Activated CD8-positive, alpha-beta T cell treated with anti-CD3 and anti-CD28 coated beads, Interleukin-2, amount 10 ng/mL, durations not matched to agents 7 days and 5 days (primary cell): ENCODE measurements around the gene CAPN5. TPM values are rescaled to one million over a fixed set of nuclear protein-coding genes. Genes with fewer than 3 reads are reported as not detected.

Source experiments
- ATAC-seq: fragments of 150-1000 bp; cut with Tn5 transposase; one replicate; pipeline ENCODE4 v1.10.0; 2021; ENCODE audit warnings: moderate library complexity
- CTCF ChIA-PET: fragments of 350-600 bp; sonication (Branson Sonifier 250); formaldehyde crosslinking; loops from one replicate; lab custom pipeline; 2021; ENCODE audit warnings: antibody characterized with exemption; lab: Charles Lee
- POLR2A ChIA-PET: fragments of 350-600 bp; sonication (Branson Sonifier 250); formaldehyde crosslinking; loops from one replicate; lab custom pipeline; 2021; ENCODE audit warnings: antibody characterized with exemption; lab: Charles Lee
- DNase-seq: peaks from one replicate; pipeline ENCODE4 v3.0.0-alpha.2; 2020
- H3K27ac Mint-ChIP-seq: one replicate; pipeline ENCODE4 v1.8.0; 2021; ENCODE audit warnings: mild to moderate bottlenecking, mixed read lengths
- H3K27me3 Mint-ChIP-seq: one replicate; pipeline ENCODE4 v1.8.0; 2021; ENCODE audit warnings: low read depth, mixed read lengths
- H3K36me3 Mint-ChIP-seq: one replicate; pipeline ENCODE4 v1.8.0; 2021; ENCODE audit warnings: low read depth, mixed read lengths
- H3K4me1 Mint-ChIP-seq: one replicate; pipeline ENCODE4 v1.8.0; 2021; ENCODE audit warnings: low read depth, mixed read lengths
- H3K4me3 Mint-ChIP-seq: one replicate; pipeline ENCODE4 v1.8.0; 2021; ENCODE audit warnings: mild to moderate bottlenecking, mixed read lengths
- H3K9me3 Mint-ChIP-seq: one replicate; pipeline ENCODE4 v1.8.0; 2022; ENCODE audit warnings: mixed read lengths; ENCODE audit not compliant: insufficient read depth
- total RNA-seq, 2 experiments: library from RNA; stranded (reverse); gene quantifications; one replicate each; pipeline ENCODE4 v1.2.3, GENCODE V29; 2021

The CAPN5 gene
- total RNA-seq, 2 experiments from 2014 or later: 1.0 to 1.4 TPM

- Mint-ChIP-seq H3K9me3 (no peaks in the 10 kb centered on the region), H3K27ac (no peak overlapping the region), H3K4me3 (no peak overlapping the region), H3K4me1 (peaks cover 17% of the 10 kb centered on the region), H3K27me3 (peaks cover 68% of the 10 kb centered on the region), H3K36me3 (no peaks in the 10 kb centered on the region)
- ChIA-PET CTCF (interaction anchor here (1.1 to 4.3 kb wide), 4 partner anchors 10 to 92 kb away, joined by 3 to 23 read pairs (median 4); partner anchors contain the start of gene MYO7A), POLR2A (no interaction called here)
- DNase-seq (no peak), ATAC-seq (no peak)
Measured at GRCh38 chr11:77140231-77140851, 73.6 kb downstream of the CAPN5 start.

GRCh38 chr11:77141034-77141433 is 74.3 kb downstream of the CAPN5 start:
- ATAC-seq (no peak), DNase-seq (no peak)
- Mint-ChIP-seq H3K36me3 (no peaks in the 10 kb centered on the region), H3K4me1 (peaks cover 17% of the 10 kb centered on the region), H3K27ac (no peak overlapping the region), H3K4me3 (no peak overlapping the region), H3K27me3 (peaks cover 68% of the 10 kb centered on the region), H3K9me3 (no peaks in the 10 kb centered on the region)
- POLR2A ChIA-PET: no interaction called here
- CTCF ChIA-PET: interaction anchor here (1.1 to 4.3 kb wide), 4 partner anchors 11 to 93 kb away, joined by 3 to 23 read pairs (median 4); partner anchors contain the start of gene MYO7A

- Mint-ChIP-seq H3K4me3 (no peak overlapping the region), H3K9me3 (no peaks in the 10 kb centered on the region), H3K36me3 (no peaks in the 10 kb centered on the region), H3K4me1 (peaks cover 17% of the 10 kb centered on the region), H3K27me3 (peaks cover 68% of the 10 kb centered on the region), H3K27ac (no peak overlapping the region)
- ChIA-PET CTCF (interaction anchor here (1.2 to 4.3 kb wide), 3 partner anchors 14 to 93 kb away, joined by 3 to 23 read pairs (median 5); partner anchors contain the start of gene MYO7A), POLR2A (no interaction called here)
- ATAC-seq (no peak), DNase-seq (no peak)
Measured at GRCh38 chr11:77141475-77141874, 74.7 kb downstream of the CAPN5 start.

- Mint-ChIP-seq H3K36me3 (no peaks in the 10 kb centered on the region), H3K27ac (no peak overlapping the region), H3K9me3 (no peaks in the 10 kb centered on the region), H3K4me1 (peaks cover 19% of the 10 kb centered on the region), H3K27me3 (peaks cover 66% of the 10 kb centered on the region), H3K4me3 (peak overlapping the region; percentile 22)
- peak; percentile 88 for ATAC-seq
- peak; percentile 78 for DNase-seq
- ChIA-PET POLR2A (no interaction called here), CTCF (interaction anchor here (1.1 to 4.3 kb wide), 2 partner anchors 14 to 51 kb away, joined by 3 to 23 read pairs; partner anchors contain the start of gene MYO7A)
Measured at GRCh38 chr11:77142091-77142975, 75.6 kb downstream of the CAPN5 start.

GRCh38 chr11:77143405-77144020 is 76.7 kb downstream of the CAPN5 start:
- Mint-ChIP-seq H3K9me3 (no peaks in the 10 kb centered on the region), H3K4me3 (no peak overlapping the region), H3K36me3 (no peaks in the 10 kb centered on the region), H3K27me3 (peaks cover 70% of the 10 kb centered on the region), H3K27ac (no peak overlapping the region), H3K4me1 (peaks cover 30% of the 10 kb centered on the region)
- no peak for DNase-seq
- POLR2A ChIA-PET: no interaction called here
- ATAC-seq: no peak
- CTCF ChIA-PET: interaction anchor here (0.6 to 4.3 kb wide), 3 partner anchors 16 to 52 kb away, joined by 3 to 23 read pairs (median 3); partner anchors contain the start of gene MYO7A

- Mint-ChIP-seq H3K27ac (no peak overlapping the region), H3K9me3 (no peaks in the 10 kb centered on the region), H3K36me3 (no peaks in the 10 kb centered on the region), H3K4me3 (no peak overlapping the region), H3K4me1 (peaks cover 36% of the 10 kb centered on the region), H3K27me3 (peaks cover 65% of the 10 kb centered on the region)
- CTCF ChIA-PET: interaction anchor here (1.3 kb wide), 1 partner anchor 17 kb away, joined by 7 read pairs; no protein-coding TSS in a partner anchor
- ATAC-seq: no peak
- POLR2A ChIA-PET: no interaction called here
- DNase-seq: no peak
Measured at GRCh38 chr11:77144196-77144856, 77.6 kb downstream of the CAPN5 start.

- no peak overlapping the region for H3K27ac Mint-ChIP-seq
- ChIA-PET POLR2A (no interaction called here), CTCF (interaction anchor here (1.3 kb wide), 1 partner anchor 18 kb away, joined by 7 read pairs; no protein-coding TSS in a partner anchor)
- no peak for DNase-seq
- H3K4me3 Mint-ChIP-seq: no peak overlapping the region
- peaks cover 39% of the 10 kb centered on the region for H3K4me1 Mint-ChIP-seq
- ATAC-seq: no peak
- no peaks in the 10 kb centered on the region for H3K9me3 Mint-ChIP-seq
- peaks cover 59% of the 10 kb centered on the region for H3K27me3 Mint-ChIP-seq
- H3K36me3 Mint-ChIP-seq: no peaks in the 10 kb centered on the region
Measured at GRCh38 chr11:77144857-77145428, 78.2 kb downstream of the CAPN5 start.

- no peak for ATAC-seq
- CTCF ChIA-PET: interaction anchor here (1.0 to 2.9 kb wide), 3 partner anchors 19 to 42 kb away, joined by 3 to 18 read pairs (median 4); partner anchors contain the start of gene MYO7A
- peaks cover 42% of the 10 kb centered on the region for H3K4me1 Mint-ChIP-seq
- DNase-seq: no peak
- POLR2A ChIA-PET: interaction anchor here (1.2 kb wide), 1 partner anchor 34 kb away, joined by 3 read pairs; no protein-coding TSS in a partner anchor
- no peaks in the 10 kb centered on the region for H3K9me3 Mint-ChIP-seq
- H3K36me3 Mint-ChIP-seq: no peaks in the 10 kb centered on the region
- H3K27me3 Mint-ChIP-seq: peaks cover 61% of the 10 kb centered on the region
- no peak overlapping the region for H3K27ac Mint-ChIP-seq
- H3K4me3 Mint-ChIP-seq: no peak overlapping the region
Measured at GRCh38 chr11:77146261-77147035, 79.7 kb downstream of the CAPN5 start.

GRCh38 chr11:77147036-77147315 is 80.2 kb downstream of the CAPN5 start:
- no peak for ATAC-seq
- H3K4me1 Mint-ChIP-seq: peaks cover 42% of the 10 kb centered on the region
- no peaks in the 10 kb centered on the region for H3K9me3 Mint-ChIP-seq
- ChIA-PET POLR2A (interaction anchor here (1.2 kb wide), 1 partner anchor 33 kb away, joined by 3 read pairs; no protein-coding TSS in a partner anchor), CTCF (interaction anchor here (1.0 to 2.9 kb wide), 3 partner anchors 20 to 42 kb away, joined by 3 to 18 read pairs (median 4); partner anchors contain the start of gene MYO7A)
- peaks cover 56% of the 10 kb centered on the region for H3K27me3 Mint-ChIP-seq
- no peak overlapping the region for H3K4me3 Mint-ChIP-seq
- H3K27ac Mint-ChIP-seq: no peak overlapping the region
- no peaks in the 10 kb centered on the region for H3K36me3 Mint-ChIP-seq
- DNase-seq: no peak

- ChIA-PET POLR2A (no interaction called here), CTCF (interaction anchor here (1.0 to 2.9 kb wide), 2 partner anchors 20 to 41 kb away, joined by 3 to 18 read pairs; partner anchors contain the start of gene MYO7A)
- Mint-ChIP-seq H3K27me3 (peaks cover 58% of the 10 kb centered on the region), H3K4me3 (peak overlapping the region; percentile 26), H3K27ac (no peak overlapping the region), H3K4me1 (peaks cover 43% of the 10 kb centered on the region), H3K36me3 (no peaks in the 10 kb centered on the region), H3K9me3 (no peaks in the 10 kb centered on the region)
- peak; percentile 56 for ATAC-seq
- peak; percentile 65 for DNase-seq
Measured at GRCh38 chr11:77147668-77148321, 81.0 kb downstream of the CAPN5 start.
